ENCODE measurements around the gene PECR.

- no peak for TF ChIP-seq POLR2AphosphoS5 (IDR thresholded peaks at IDR 0.05)
- TF ChIP-seq, protein P1, sequence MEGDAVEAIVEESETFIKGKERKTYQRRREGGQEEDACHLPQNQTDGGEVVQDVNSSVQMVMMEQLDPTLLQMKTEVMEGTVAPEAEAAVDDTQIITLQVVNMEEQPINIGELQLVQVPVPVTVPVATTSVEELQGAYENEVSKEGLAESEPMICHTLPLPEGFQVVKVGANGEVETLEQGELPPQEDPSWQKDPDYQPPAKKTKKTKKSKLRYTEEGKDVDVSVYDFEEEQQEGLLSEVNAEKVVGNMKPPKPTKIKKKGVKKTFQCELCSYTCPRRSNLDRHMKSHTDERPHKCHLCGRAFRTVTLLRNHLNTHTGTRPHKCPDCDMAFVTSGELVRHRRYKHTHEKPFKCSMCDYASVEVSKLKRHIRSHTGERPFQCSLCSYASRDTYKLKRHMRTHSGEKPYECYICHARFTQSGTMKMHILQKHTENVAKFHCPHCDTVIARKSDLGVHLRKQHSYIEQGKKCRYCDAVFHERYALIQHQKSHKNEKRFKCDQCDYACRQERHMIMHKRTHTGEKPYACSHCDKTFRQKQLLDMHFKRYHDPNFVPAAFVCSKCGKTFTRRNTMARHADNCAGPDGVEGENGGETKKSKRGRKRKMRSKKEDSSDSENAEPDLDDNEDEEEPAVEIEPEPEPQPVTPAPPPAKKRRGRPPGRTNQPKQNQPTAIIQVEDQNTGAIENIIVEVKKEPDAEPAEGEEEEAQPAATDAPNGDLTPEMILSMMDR (IDR thresholded peaks at IDR 0.05): no peak
- no peak for TF ChIP-seq POLR2A (IDR thresholded peaks at IDR 0.05)
- TF ChIP-seq EP300 (IDR thresholded peaks at IDR 0.05): no peak
Measured at GRCh38 chr2:216002693-216003092, 78.9 kb downstream of the PECR start.
